Measurements from ENCODE around the gene CTBS. TPM values are rescaled to one million over a fixed set of nuclear protein-coding genes. Genes with fewer than 3 reads are reported as not detected.

Gene CTBS
- total and polyA plus RNA-seq, 2 of the 13 experiments (the other 11 are each of a cell fraction or from before 2014, with no cell fraction given), result 4.7 to 12.4 TPM

DNA sequence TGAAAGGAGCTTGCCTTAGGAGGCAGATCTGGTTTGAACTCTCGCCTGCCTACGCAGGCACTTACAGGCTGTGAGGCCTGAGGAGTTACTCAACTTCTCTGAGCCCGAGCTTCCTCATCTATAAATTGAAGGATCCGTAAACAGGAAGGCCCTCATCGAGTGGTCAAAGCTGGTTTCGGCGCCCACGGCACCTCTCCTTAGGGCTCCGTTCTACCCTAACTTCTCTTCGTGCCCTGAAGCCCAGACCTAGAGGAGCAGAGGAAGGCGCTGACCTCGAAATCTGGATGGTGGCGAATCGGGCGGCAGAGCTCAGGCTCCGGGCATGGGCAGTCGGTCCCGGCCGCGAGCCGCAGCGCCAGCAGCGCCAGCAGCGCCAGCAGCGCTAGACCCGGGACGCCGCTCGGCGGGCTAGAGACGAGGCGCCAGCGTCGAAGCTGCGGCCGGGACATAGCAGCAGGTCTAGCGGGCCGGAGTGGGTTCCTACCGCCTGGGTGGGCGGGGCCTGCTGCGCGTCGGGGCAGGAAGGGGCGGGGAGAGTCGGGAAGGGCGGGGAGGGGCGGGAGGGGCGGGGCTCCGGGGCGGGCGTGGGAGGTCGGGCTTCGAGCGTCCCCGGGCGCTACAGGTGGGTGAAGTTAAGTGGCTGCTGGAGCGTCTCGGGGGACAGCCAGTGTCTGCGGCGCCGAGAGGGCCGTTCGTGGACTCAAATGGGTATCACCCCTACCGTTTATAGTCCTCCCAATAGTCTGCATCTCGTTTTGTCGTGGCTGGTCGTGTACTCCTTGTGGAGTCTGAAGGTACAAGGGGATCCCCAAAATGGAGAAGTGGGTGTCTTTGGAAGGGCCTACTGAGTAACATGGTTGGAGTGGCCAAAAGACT is at the start of gene CTBS (continued):
- TF ChIP-seq, protein P1, sequence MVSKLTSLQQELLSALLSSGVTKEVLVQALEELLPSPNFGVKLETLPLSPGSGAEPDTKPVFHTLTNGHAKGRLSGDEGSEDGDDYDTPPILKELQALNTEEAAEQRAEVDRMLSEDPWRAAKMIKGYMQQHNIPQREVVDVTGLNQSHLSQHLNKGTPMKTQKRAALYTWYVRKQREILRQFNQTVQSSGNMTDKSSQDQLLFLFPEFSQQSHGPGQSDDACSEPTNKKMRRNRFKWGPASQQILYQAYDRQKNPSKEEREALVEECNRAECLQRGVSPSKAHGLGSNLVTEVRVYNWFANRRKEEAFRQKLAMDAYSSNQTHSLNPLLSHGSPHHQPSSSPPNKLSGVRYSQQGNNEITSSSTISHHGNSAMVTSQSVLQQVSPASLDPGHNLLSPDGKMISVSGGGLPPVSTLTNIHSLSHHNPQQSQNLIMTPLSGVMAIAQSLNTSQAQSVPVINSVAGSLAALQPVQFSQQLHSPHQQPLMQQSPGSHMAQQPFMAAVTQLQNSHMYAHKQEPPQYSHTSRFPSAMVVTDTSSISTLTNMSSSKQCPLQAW (CRISPR knock-in tag; IDR thresholded peaks at IDR 0.05), result 0 out of 2 replicates have a peak, but pooled peaks have one; percentile 35
- TF ChIP-seq ZC3H4 (CRISPR knock-in tag; IDR thresholded peaks at IDR 0.05; ENCODE audit: borderline replicate concordance) (no peak), SNRNP70 (IDR thresholded peaks at IDR 0.05; ENCODE audit: low read depth, low read length) (no peak), HOXA3 (CRISPR knock-in tag; IDR thresholded peaks at IDR 0.05) (peak; percentile 27; the same call in 1 of the 2 replicates), ZNF878 (CRISPR knock-in tag; IDR thresholded peaks at IDR 0.05) (no peak), ZMAT3 (CRISPR knock-in tag; conservative IDR thresholded peaks at IDR 0.05) (no peak), NFYC (CRISPR knock-in tag; IDR thresholded peaks at IDR 0.05) (no peak), ZBTB38 (CRISPR knock-in tag; IDR thresholded peaks at IDR 0.05) (peak; percentile 62), ZNF674 (CRISPR knock-in tag; IDR thresholded peaks at IDR 0.05; ENCODE audit: low read depth) (0 out of 2 replicates have a peak, but pooled peaks have one; percentile 81), ASH2L (IDR thresholded peaks at IDR 0.05; ENCODE audit: insufficient read length, low read depth, low read length) (peak; percentile 80), MXD4 (CRISPR knock-in tag; IDR thresholded peaks at IDR 0.05) (peak; percentile 39; the same call in 1 of the 2 replicates), ZNF441 (CRISPR knock-in tag; IDR thresholded peaks at IDR 0.05; ENCODE audit: borderline replicate concordance) (peak; percentile 97), SRSF9 (IDR thresholded peaks at IDR 0.05; ENCODE audit: borderline replicate concordance, insufficient read depth, low read depth, low read length, poor library complexity, severe bottlenecking) (no peak), ZNF703 (CRISPR knock-in tag; IDR thresholded peaks at IDR 0.05; ENCODE audit: borderline replicate concordance) (no peak)
- TF ChIP-seq, protein P2, sequence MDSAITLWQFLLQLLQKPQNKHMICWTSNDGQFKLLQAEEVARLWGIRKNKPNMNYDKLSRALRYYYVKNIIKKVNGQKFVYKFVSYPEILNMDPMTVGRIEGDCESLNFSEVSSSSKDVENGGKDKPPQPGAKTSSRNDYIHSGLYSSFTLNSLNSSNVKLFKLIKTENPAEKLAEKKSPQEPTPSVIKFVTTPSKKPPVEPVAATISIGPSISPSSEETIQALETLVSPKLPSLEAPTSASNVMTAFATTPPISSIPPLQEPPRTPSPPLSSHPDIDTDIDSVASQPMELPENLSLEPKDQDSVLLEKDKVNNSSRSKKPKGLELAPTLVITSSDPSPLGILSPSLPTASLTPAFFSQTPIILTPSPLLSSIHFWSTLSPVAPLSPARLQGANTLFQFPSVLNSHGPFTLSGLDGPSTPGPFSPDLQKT (CRISPR knock-in tag; IDR thresholded peaks at IDR 0.05; ENCODE audit: borderline replicate concordance), result no peak
- TF ChIP-seq, protein P3, sequence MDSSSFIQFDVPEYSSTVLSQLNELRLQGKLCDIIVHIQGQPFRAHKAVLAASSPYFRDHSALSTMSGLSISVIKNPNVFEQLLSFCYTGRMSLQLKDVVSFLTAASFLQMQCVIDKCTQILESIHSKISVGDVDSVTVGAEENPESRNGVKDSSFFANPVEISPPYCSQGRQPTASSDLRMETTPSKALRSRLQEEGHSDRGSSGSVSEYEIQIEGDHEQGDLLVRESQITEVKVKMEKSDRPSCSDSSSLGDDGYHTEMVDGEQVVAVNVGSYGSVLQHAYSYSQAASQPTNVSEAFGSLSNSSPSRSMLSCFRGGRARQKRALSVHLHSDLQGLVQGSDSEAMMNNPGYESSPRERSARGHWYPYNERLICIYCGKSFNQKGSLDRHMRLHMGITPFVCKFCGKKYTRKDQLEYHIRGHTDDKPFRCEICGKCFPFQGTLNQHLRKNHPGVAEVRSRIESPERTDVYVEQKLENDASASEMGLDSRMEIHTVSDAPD (CRISPR knock-in tag; IDR thresholded peaks at IDR 0.05), result no peak
- TF ChIP-seq, protein P4, sequence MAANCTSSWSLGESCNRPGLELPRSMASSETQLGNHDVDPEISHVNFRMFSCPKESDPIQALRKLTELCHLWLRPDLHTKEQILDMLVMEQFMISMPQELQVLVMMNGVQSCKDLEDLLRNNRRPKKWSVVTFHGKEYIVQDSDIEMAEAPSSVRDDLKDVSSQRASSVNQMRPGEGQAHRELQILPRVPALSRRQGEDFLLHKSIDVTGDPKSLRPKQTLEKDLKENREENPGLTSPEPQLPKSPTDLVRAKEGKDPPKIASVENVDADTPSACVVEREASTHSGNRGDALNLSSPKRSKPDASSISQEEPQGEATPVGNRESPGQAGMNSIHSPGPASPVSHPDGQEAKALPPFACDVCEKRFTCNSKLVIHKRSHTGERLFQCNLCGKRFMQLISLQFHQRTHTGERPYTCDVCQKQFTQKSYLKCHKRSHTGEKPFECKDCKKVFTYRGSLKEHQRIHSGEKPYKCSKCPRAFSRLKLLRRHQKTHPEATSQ (CRISPR knock-in tag; IDR thresholded peaks at IDR 0.05; ENCODE audit: borderline replicate concordance), result no peak
- TF ChIP-seq, protein P5, sequence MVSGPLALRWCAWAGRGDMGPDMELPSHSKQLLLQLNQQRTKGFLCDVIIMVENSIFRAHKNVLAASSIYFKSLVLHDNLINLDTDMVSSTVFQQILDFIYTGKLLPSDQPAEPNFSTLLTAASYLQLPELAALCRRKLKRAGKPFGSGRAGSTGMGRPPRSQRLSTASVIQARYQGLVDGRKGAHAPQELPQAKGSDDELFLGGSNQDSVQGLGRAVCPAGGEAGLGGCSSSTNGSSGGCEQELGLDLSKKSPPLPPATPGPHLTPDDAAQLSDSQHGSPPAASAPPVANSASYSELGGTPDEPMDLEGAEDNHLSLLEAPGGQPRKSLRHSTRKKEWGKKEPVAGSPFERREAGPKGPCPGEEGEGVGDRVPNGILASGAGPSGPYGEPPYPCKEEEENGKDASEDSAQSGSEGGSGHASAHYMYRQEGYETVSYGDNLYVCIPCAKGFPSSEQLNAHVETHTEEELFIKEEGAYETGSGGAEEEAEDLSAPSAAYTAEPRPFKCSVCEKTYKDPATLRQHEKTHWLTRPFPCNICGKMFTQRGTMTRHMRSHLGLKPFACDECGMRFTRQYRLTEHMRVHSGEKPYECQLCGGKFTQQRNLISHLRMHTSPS (CRISPR knock-in tag; IDR thresholded peaks at IDR 0.05; ENCODE audit: low read depth), result no peak; the same call in 1 of the 2 replicates

Data from HepG2 (cell line).